GM12878 (cell line): ENCODE data around the gene CFAP65. TPM values are rescaled to one million over a fixed set of nuclear protein-coding genes. Genes with fewer than 3 reads are reported as not detected.

Source experiments
- ATAC-seq: fragments of 200-7000 bp; cut with Tn5 transposase; 3 replicates; pipeline ENCODE4 v1.9.1; 2020; ENCODE audit warnings: mild to moderate bottlenecking, moderate library complexity
- BruUV-seq: library from RNA; stranded (reverse); fragments of 400-500 nt; replicated peaks from 2 replicates; lab custom pipeline; 2021; lab: Mats Ljungman, UMichigan
- CTCF ChIA-PET: fragments of 300-600 bp; sonication (Branson Sonifier 250); formaldehyde crosslinking; extraction: SDS; loops from one replicate; lab custom pipeline; 2021; ENCODE audit warnings: inconsistent platforms; lab: Yijun Ruan, JAX
- POLR2A ChIA-PET: fragments of 350-600 bp; formaldehyde crosslinking; extraction: SDS; loops from one replicate; lab custom pipeline; 2021; ENCODE audit warnings: inconsistent platforms; lab: Charles Lee
- RAD21 ChIA-PET: fragments of 300-600 bp; sonication (Branson Sonifier 250); formaldehyde crosslinking; loops from one replicate; lab custom pipeline; 2023; ENCODE audit warnings: antibody characterized with exemption; ENCODE audit not compliant: unreplicated experiment; lab: Charles Lee
- SMC1A ChIA-PET: fragments of 300-600 bp; sonication (Branson Sonifier 250); formaldehyde crosslinking; loops from one replicate; lab custom pipeline; 2023; ENCODE audit not compliant: unreplicated experiment, uncharacterized antibody; lab: Charles Lee
- DNase-seq: peaks from one replicate; pipeline ENCODE4 v3.0.0-alpha.2; 2011; ENCODE audit warnings: low read depth, low spot score
- FAIRE-seq: peaks from 3 replicates; lab custom pipeline; 2011; peaks lifted over from hg19 to GRCh38; lab: Jason Lieb, UNC
- H2AFZ ChIP-seq: 2 replicates; pipeline ENCODE4 v1.6.0; 2011; ENCODE audit warnings: low read depth, low read length, control low read depth; ENCODE audit not compliant: control insufficient read depth
- H3K27ac ChIP-seq: 2 replicates; pipeline ENCODE4 v1.5.1; 2011; ENCODE audit warnings: control low read depth; ENCODE audit not compliant: control insufficient read depth, insufficient read depth
- H3K27me3 ChIP-seq, 2 experiments: replicated peaks in 1 of 2; 2 replicates each; pipeline versions ENCODE4 v1.6.0 to v1.6.1; 2011; ENCODE audit warnings: low read length in 1 of 2; ENCODE audit not compliant: control insufficient read depth in 2 of 2, insufficient read depth in 2 of 2
- H3K36me3 ChIP-seq, 2 experiments: 2 replicates each; pipeline ENCODE4 v1.5.1; 2011; ENCODE audit warnings: low read length in 1 of 2; ENCODE audit not compliant: control insufficient read depth in 2 of 2, insufficient read depth in 2 of 2
- H3K4me1 ChIP-seq: 2 replicates; pipeline ENCODE4 v1.6.1; 2011; ENCODE audit warnings: mild to moderate bottlenecking, low read length, moderate library complexity, mixed read lengths; ENCODE audit not compliant: control insufficient read depth, insufficient read depth
- H3K4me2 ChIP-seq: 2 replicates; pipeline ENCODE4 v1.6.0; 2011; ENCODE audit warnings: control low read depth; ENCODE audit not compliant: control insufficient read depth, insufficient read depth
- H3K4me3 ChIP-seq: fragments of 200-600 bp; sonication (generic); 2 replicates; pipeline ENCODE4 v1.5.1; 2016
- H3K79me2 ChIP-seq: 2 replicates; pipeline ENCODE4 v1.6.0; 2011; ENCODE audit warnings: low read length; ENCODE audit not compliant: control insufficient read depth, insufficient read depth
- H3K9ac ChIP-seq: 2 replicates; pipeline ENCODE4 v1.8.0; 2011; ENCODE audit warnings: low read length, control low read depth, mixed read lengths; ENCODE audit not compliant: control insufficient read depth, insufficient read depth
- H3K9me3 ChIP-seq: replicated peaks from 3 replicates; pipeline ENCODE4 v1.5.1; 2011; ENCODE audit warnings: mild to moderate bottlenecking, low read length; ENCODE audit not compliant: control insufficient read depth, insufficient read depth
- H4K20me1 ChIP-seq: 2 replicates; pipeline ENCODE4 v1.6.0; 2011; ENCODE audit not compliant: control insufficient read depth, insufficient read depth
- CUX1 ChIP-seq: IDR thresholded peaks from 2 replicates; pipeline ENCODE4 v1.6.1; 2012; ENCODE audit warnings: improper control_type of control experiment, low read depth, low read length; ENCODE audit not compliant: insufficient replicate concordance
- HDAC2 ChIP-seq: fragments of 200-600 bp; sonication (generic); IDR thresholded peaks from 2 replicates; pipeline ENCODE4 v1.6.1; 2017
- IKZF1 ChIP-seq: fragments of 450-650 bp; conservative IDR thresholded peaks from 2 replicates; pipeline ENCODE4 v1.6.1; 2017; ENCODE audit warnings: antibody characterized with exemption, mild to moderate bottlenecking
- IRF4 ChIP-seq: IDR thresholded peaks from 2 replicates; pipeline ENCODE4 v1.6.1; 2011; ENCODE audit warnings: low read depth, low read length
- POU2F2 ChIP-seq: IDR thresholded peaks from 3 replicates; pipeline ENCODE4 v1.6.1; 2011; ENCODE audit warnings: low read depth, mild to moderate bottlenecking, low read length, borderline replicate concordance
- SREBF2 ChIP-seq: IDR thresholded peaks from 2 replicates; pipeline ENCODE4 v1.6.1; 2012; ENCODE audit warnings: mild to moderate bottlenecking, low read length
- TARDBP ChIP-seq: IDR thresholded peaks from 2 replicates; pipeline ENCODE4 v1.6.1; 2016; ENCODE audit warnings: borderline replicate concordance
- ZBTB33 ChIP-seq: fragments of 450-650 bp; IDR thresholded peaks from 2 replicates; pipeline ENCODE4 v1.6.1; 2017; ENCODE audit warnings: mild to moderate bottlenecking
- ZSCAN29 ChIP-seq: fragments of 450-650 bp; IDR thresholded peaks from 2 replicates; pipeline ENCODE4 v1.6.1; 2017; ENCODE audit warnings: mild to moderate bottlenecking, moderate library complexity
- WGBS: methylation state at CpG from one replicate; pipeline ENCODE4 v1.1.6; 2016; ENCODE audit warnings: low lambda C conversion rate; ENCODE audit not compliant: insufficient replicate concordance, insufficient coverage; ENCODE audit errors: missing lambda C conversion rate; 5-methylcytosine and 5-hydroxymethylcytosine counted together
- in situ Hi-C: fragments of 300-500 bp; cut with MboI; formaldehyde crosslinking; loops from 9 replicates; pipeline ENCODE4 v1.14.3; 2018; ENCODE audit warnings: mixed read lengths
- intact Hi-C: fragments of 100-400 bp; cut with micrococcal nuclease; formaldehyde crosslinking; loops from one replicate; pipeline ENCODE4 v1.14.2; 2022; ENCODE audit not compliant: unreplicated experiment
- polyA plus RNA-seq, 11 experiments: library from polyadenylated mRNA; depleted of rRNA in 4 of 11; unstranded in 6 of 11; stranded (reverse) in 5 of 11; fragments of >200 nt; fragmentation: Nextera tagmentation in 4 of 11; fragmentation: Illumina TruSeq in 1 of 11; extraction: Ambion mirVana in 4 of 11; extraction: Trizol in 1 of 11; gene quantifications; 1 replicate in 1 of 11; 2 replicates in 10 of 11; pipeline versions ENCODE4 v1.2.1 to v1.2.3, GENCODE V29; 2011 to 2016; ENCODE audit warnings: inconsistent platforms in 2 of 11, missing spikeins in 2 of 11, low read depth in 1 of 11
- total RNA-seq, 4 experiments: library from RNA; depleted of rRNA in 3 of 4; stranded (reverse); fragments of >200 nt in 3 of 4; fragmentation: Illumina TruSeq in 1 of 4; extraction: Trizol in 1 of 4; gene quantifications; 2 replicates each; pipeline versions ENCODE4 v1.2.1 to v1.2.3, GENCODE V29; 2013 to 2021
- TF ChIP-seq, protein P1 (sequence below): fragments of 450-650 bp; IDR thresholded peaks from 2 replicates; pipeline ENCODE4 v1.6.1; 2016; ENCODE audit warnings: mild to moderate bottlenecking

Gene CFAP65
- total and polyA plus RNA-seq, 10 of the 15 experiments (the other 5 are each of a cell fraction or from before 2014, with no cell fraction given): not detected

DNA sequence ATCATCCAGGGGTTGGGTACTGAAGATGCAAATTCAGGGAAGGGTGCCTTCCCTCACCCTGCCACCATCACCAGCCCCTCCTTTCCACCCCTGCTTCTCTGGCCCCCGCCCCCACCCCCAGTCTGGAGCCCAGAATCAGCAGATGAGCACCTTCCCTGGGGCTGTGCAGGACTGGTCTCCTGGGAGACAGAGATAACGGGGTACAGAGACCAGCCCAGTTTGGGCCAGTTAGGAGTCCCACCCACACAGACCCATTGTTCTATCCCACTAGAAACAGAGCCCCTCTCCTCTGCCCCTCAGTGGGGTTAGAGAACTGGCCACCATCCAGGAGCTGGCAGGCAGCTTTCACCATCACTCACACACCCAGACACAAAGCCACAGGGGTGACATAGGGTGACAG lies 43.6 kb downstream of the CFAP65 start:
- H4K20me1 ChIP-seq: no peaks in the 10 kb centered on the region
- no peaks in the 10 kb centered on the region for H3K4me1 ChIP-seq
- no peaks in the 10 kb centered on the region for H3K36me3 ChIP-seq
- peaks cover 21 to 23% of the 10 kb centered on the region in 2 experiments for H3K27me3 ChIP-seq
- no TSS peak for BruUV-seq
- H3K4me3 ChIP-seq: no peak overlapping the region
- H3K79me2 ChIP-seq: no peaks in the 10 kb centered on the region
- no peak overlapping the region for H3K4me2 ChIP-seq
- ChIA-PET POLR2A (no interaction called here), CTCF (interaction anchor here (1.0 to 2.8 kb wide), 2 partner anchors 60 to 159 kb away, joined by 3 to 8 read pairs; no protein-coding TSS in a partner anchor)
- DNase-seq (no peak), ATAC-seq (no peak)
- WGBS: 0% methylated on average over 2 of the region's 2 CpGs
- in situ Hi-C loops: no loop called here
- TF ChIP-seq IKZF1: no peak
- TF ChIP-seq, all 136 proteins: peak for 0
- no peaks in the 10 kb centered on the region for H3K9me3 ChIP-seq
- no peak overlapping the region for H2AFZ ChIP-seq
- SMC1A ChIA-PET: no interaction called here
- FAIRE-seq: no peak
- intact Hi-C loops: no loop called here
- H3K27ac ChIP-seq: no peak overlapping the region
- no peak overlapping the region for H3K9ac ChIP-seq
- RAD21 ChIA-PET: interaction anchor here (1.1 kb wide), 1 partner anchor 106 kb away, joined by 3 read pairs; no protein-coding TSS in a partner anchor

DNA sequence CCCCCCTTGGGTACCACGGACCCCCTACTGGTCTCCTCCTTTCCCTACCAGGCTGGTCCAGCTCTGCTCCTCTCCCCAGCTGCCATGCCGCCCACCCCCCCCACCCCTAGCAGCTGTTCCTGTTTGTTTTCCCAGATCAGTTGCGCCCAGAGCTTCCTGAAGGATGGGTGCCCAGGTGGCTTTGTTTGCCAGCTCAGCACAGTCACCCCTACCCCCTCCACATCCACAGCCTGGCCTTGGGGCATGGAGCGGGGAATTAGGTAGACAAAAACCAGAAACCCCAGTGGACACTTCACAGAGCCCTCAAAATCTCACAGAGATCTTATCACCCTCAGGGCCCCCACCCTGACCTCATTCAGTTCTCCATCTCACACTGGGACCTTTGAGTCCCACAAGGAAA lies 44.4 kb downstream of the CFAP65 start:
- Histone ChIP-seq H3K9ac (no peak overlapping the region), H3K27ac (no peak overlapping the region), H2AFZ (no peak overlapping the region), H3K79me2 (no peaks in the 10 kb centered on the region), H4K20me1 (no peaks in the 10 kb centered on the region), H3K36me3 (no peaks in the 10 kb centered on the region), H3K4me2 (no peak overlapping the region), H3K4me3 (no peak overlapping the region), H3K27me3 (peaks cover 20 to 29% of the 10 kb centered on the region in 2 experiments), H3K4me1 (no peaks in the 10 kb centered on the region), H3K9me3 (no peaks in the 10 kb centered on the region)
- BruUV-seq: no TSS peak
- RAD21 ChIA-PET: interaction anchor here (1.1 to 1.6 kb wide), 6 partner anchors 33 to 154 kb away, joined by 3 to 5 read pairs (median 3); no protein-coding TSS in a partner anchor
- CTCF ChIA-PET: interaction anchor here (0.7 to 3.3 kb wide), 6 partner anchors 14 to 302 kb away, joined by 3 to 13 read pairs (median 4); no protein-coding TSS in a partner anchor
- POLR2A ChIA-PET: no interaction called here
- SMC1A ChIA-PET: no interaction called here
- no peak for FAIRE-seq
- ATAC-seq: no peak
- in situ Hi-C loops (no loop called here), intact Hi-C loops (no loop called here)
- 19% methylated on average over 4 of the region's 4 CpGs for WGBS
- DNase-seq: no peak
- TF ChIP-seq TARDBP (no peak), ZBTB33 (no peak), SREBF2 (no peak), IRF4 (no peak), HDAC2 (no peak), POU2F2 (no peak), CUX1 (no peak), ZSCAN29 (no peak)
- TF ChIP-seq, protein P1, sequence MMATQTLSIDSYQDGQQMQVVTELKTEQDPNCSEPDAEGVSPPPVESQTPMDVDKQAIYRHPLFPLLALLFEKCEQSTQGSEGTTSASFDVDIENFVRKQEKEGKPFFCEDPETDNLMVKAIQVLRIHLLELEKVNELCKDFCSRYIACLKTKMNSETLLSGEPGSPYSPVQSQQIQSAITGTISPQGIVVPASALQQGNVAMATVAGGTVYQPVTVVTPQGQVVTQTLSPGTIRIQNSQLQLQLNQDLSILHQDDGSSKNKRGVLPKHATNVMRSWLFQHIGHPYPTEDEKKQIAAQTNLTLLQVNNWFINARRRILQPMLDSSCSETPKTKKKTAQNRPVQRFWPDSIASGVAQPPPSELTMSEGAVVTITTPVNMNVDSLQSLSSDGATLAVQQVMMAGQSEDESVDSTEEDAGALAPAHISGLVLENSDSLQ: no peak
